Measurements from ENCODE around the gene IGFLR1. TPM values are rescaled to one million over a fixed set of nuclear protein-coding genes. Genes with fewer than 3 reads are reported as not detected.

Gene IGFLR1
- total RNA-seq, 2 experiments from 2014 or later = 51.7 to 117 TPM

GRCh38 chr19:35783469-35784434 is 41.5 kb upstream of the IGFLR1 start:
- H3K27ac Mint-ChIP-seq = no peak overlapping the region
- CTCF ChIA-PET = no interaction called here
- H3K27me3 Mint-ChIP-seq = no peaks in the 10 kb centered on the region
- H3K9me3 Mint-ChIP-seq (ENCODE audit: low read depth) = no peaks in the 10 kb centered on the region
- no peak for DNase-seq
- no peak for ATAC-seq
- peaks cover 2% of the 10 kb centered on the region for H3K36me3 Mint-ChIP-seq
- no peaks in the 10 kb centered on the region for H3K4me1 Mint-ChIP-seq
- H3K4me3 Mint-ChIP-seq = no peak overlapping the region

- no peak for ATAC-seq
- Mint-ChIP-seq H3K27me3 (no peaks in the 10 kb centered on the region), H3K4me1 (no peaks in the 10 kb centered on the region), H3K4me3 (no peak overlapping the region), H3K9me3 (ENCODE audit: low read depth) (no peaks in the 10 kb centered on the region), H3K36me3 (peaks cover 2% of the 10 kb centered on the region), H3K27ac (no peak overlapping the region)
- CTCF ChIA-PET = no interaction called here
- DNase-seq = no peak
Observed at GRCh38 chr19:35782589-35782988, 40.3 kb upstream of the IGFLR1 start.

- no peak for ATAC-seq
- Mint-ChIP-seq H3K27me3 (no peaks in the 10 kb centered on the region), H3K9me3 (ENCODE audit: low read depth) (no peaks in the 10 kb centered on the region), H3K27ac (no peak overlapping the region), H3K4me1 (peaks cover 5% of the 10 kb centered on the region), H3K36me3 (peaks cover 2% of the 10 kb centered on the region), H3K4me3 (no peak overlapping the region)
- no peak for DNase-seq
- CTCF ChIA-PET = no interaction called here
Observed at GRCh38 chr19:35781650-35782049, 39.4 kb upstream of the IGFLR1 start.

GRCh38 chr19:35780717-35781116 is 38.5 kb upstream of the IGFLR1 start:
- CTCF ChIA-PET = no interaction called here

GRCh38 chr19:35780058-35780457 is 37.8 kb upstream of the IGFLR1 start:
- no peak overlapping the region for H3K4me3 Mint-ChIP-seq
- no peak overlapping the region for H3K27ac Mint-ChIP-seq
- CTCF ChIA-PET = no interaction called here
- H3K4me1 Mint-ChIP-seq = peaks cover 15% of the 10 kb centered on the region
- ATAC-seq (no peak), DNase-seq (no peak)
- peaks cover 2% of the 10 kb centered on the region for H3K36me3 Mint-ChIP-seq
- no peaks in the 10 kb centered on the region for H3K9me3 Mint-ChIP-seq (ENCODE audit: low read depth)
- H3K27me3 Mint-ChIP-seq = no peaks in the 10 kb centered on the region

More at GRCh38 chr19:35780717-35781116, 38.5 kb upstream of the IGFLR1 start:
- Mint-ChIP-seq H3K27ac (no peak overlapping the region), H3K36me3 (peaks cover 2% of the 10 kb centered on the region), H3K27me3 (no peaks in the 10 kb centered on the region), H3K9me3 (ENCODE audit: low read depth) (no peaks in the 10 kb centered on the region), H3K4me1 (peaks cover 14% of the 10 kb centered on the region), H3K4me3 (no peak overlapping the region)
- ATAC-seq = no peak
- no peak for DNase-seq

GRCh38 chr19:35779033-35779432 is 36.8 kb upstream of the IGFLR1 start:
- H3K27me3 Mint-ChIP-seq = no peaks in the 10 kb centered on the region
- H3K9me3 Mint-ChIP-seq (ENCODE audit: low read depth) = no peaks in the 10 kb centered on the region
- H3K4me1 Mint-ChIP-seq = peaks cover 21% of the 10 kb centered on the region
- H3K27ac Mint-ChIP-seq = no peak overlapping the region
- DNase-seq (peak; percentile 35), ATAC-seq (no peak)
- H3K4me3 Mint-ChIP-seq = no peak overlapping the region
- peaks cover 2% of the 10 kb centered on the region for H3K36me3 Mint-ChIP-seq
- CTCF ChIA-PET = no interaction called here

- Mint-ChIP-seq H3K4me1 (peaks cover 21% of the 10 kb centered on the region), H3K27me3 (no peaks in the 10 kb centered on the region), H3K27ac (no peak overlapping the region), H3K9me3 (ENCODE audit: low read depth) (no peaks in the 10 kb centered on the region), H3K4me3 (no peak overlapping the region), H3K36me3 (peaks cover 2% of the 10 kb centered on the region)
- CTCF ChIA-PET = no interaction called here
- ATAC-seq (no peak), DNase-seq (peak; percentile 40)
Observed at GRCh38 chr19:35777961-35778360, 35.7 kb upstream of the IGFLR1 start.

GRCh38 chr19:35777086-35777841 is 35.0 kb upstream of the IGFLR1 start:
- Mint-ChIP-seq H3K4me1 (peaks cover 21% of the 10 kb centered on the region), H3K36me3 (peaks cover 2% of the 10 kb centered on the region), H3K4me3 (peak overlapping the region; percentile 83), H3K27me3 (no peaks in the 10 kb centered on the region), H3K9me3 (ENCODE audit: low read depth) (no peaks in the 10 kb centered on the region), H3K27ac (no peak overlapping the region)
- CTCF ChIA-PET = interaction anchor here (1.1 to 1.3 kb wide), 2 partner anchors 42 to 83 kb away, joined by 3 read pairs; no protein-coding TSS in a partner anchor
- DNase-seq = no peak
- no peak for ATAC-seq

- Mint-ChIP-seq H3K4me3 (peak overlapping the region; percentile 83), H3K27ac (peak overlapping the region; percentile 75), H3K4me1 (peaks cover 21% of the 10 kb centered on the region), H3K27me3 (no peaks in the 10 kb centered on the region), H3K9me3 (ENCODE audit: low read depth) (no peaks in the 10 kb centered on the region), H3K36me3 (peaks cover 2% of the 10 kb centered on the region)
- DNase-seq (no peak), ATAC-seq (no peak)
- CTCF ChIA-PET = interaction anchor here (1.1 to 1.3 kb wide), 2 partner anchors 43 to 82 kb away, joined by 3 read pairs; no protein-coding TSS in a partner anchor
Observed at GRCh38 chr19:35776102-35776788, 34.0 kb upstream of the IGFLR1 start.

GRCh38 chr19:35775298-35776101 is 33.2 kb upstream of the IGFLR1 start, which contains the start of gene ARHGAP33:
ARHGAP33 (plus strand) TSS chr19:35775564; CDS start chr19:35775659, 95 bp downstream.
- DNase-seq (peak; percentile 100), ATAC-seq (peak; percentile 97)
- Mint-ChIP-seq H3K36me3 (peaks cover 4% of the 10 kb centered on the region), H3K4me3 (peak within 1 kb of the TSS; percentile 83), H3K27me3 (no peaks in the 10 kb centered on the region), H3K4me1 (peaks cover 21% of the 10 kb centered on the region), H3K27ac (peak within 1 kb of the TSS; percentile 75), H3K9me3 (ENCODE audit: low read depth) (no peaks in the 10 kb centered on the region)
- CTCF ChIA-PET = interaction anchor here (1.3 kb wide), 1 partner anchor 81 kb away, joined by 3 read pairs; no protein-coding TSS in a partner anchor

- H3K9me3 Mint-ChIP-seq (ENCODE audit: low read depth) = no peaks in the 10 kb centered on the region
- peak overlapping the region; percentile 83 for H3K4me3 Mint-ChIP-seq
- CTCF ChIA-PET = no interaction called here
- no peak for DNase-seq
- no peaks in the 10 kb centered on the region for H3K27me3 Mint-ChIP-seq
- peak overlapping the region; percentile 56 for H3K27ac Mint-ChIP-seq
- H3K4me1 Mint-ChIP-seq = peaks cover 21% of the 10 kb centered on the region
- H3K36me3 Mint-ChIP-seq = peaks cover 5% of the 10 kb centered on the region
- ATAC-seq = no peak
Observed at GRCh38 chr19:35775046-35775297, 32.7 kb upstream of the IGFLR1 start.

- ATAC-seq = no peak
- CTCF ChIA-PET = no interaction called here
- H3K9me3 Mint-ChIP-seq (ENCODE audit: low read depth) = no peaks in the 10 kb centered on the region
- peaks cover 5% of the 10 kb centered on the region for H3K36me3 Mint-ChIP-seq
- H3K27ac Mint-ChIP-seq = no peak overlapping the region
- peak overlapping the region; percentile 83 for H3K4me3 Mint-ChIP-seq
- peak; percentile 40 for DNase-seq
- no peaks in the 10 kb centered on the region for H3K27me3 Mint-ChIP-seq
- H3K4me1 Mint-ChIP-seq = peaks cover 21% of the 10 kb centered on the region
Observed at GRCh38 chr19:35774274-35775045, 32.2 kb upstream of the IGFLR1 start.
